ENCODE data around the gene CLIC4.
"Not testable (repeated sequence)": the region's sequence is repeated elsewhere in the genome, so short reads cannot be mapped to it uniquely, and the experiment has no call there.

The CLIC4 gene

GRCh38 chr1:24888971-24889676, 143.9 kb downstream of the CLIC4 start:
- no peak overlapping the region for H3K27ac ChIP-seq
- ChIA-PET CTCF (interaction anchor here (1.1 kb wide), 1 partner anchor 9 kb away, joined by 3 read pairs; no protein-coding TSS in a partner anchor), POLR2A (ENCODE audit: low non-redundant PET) (no interaction called here)
- no peak for DNase-seq (ENCODE audit: low spot score)
- TF ChIP-seq, protein P1, sequence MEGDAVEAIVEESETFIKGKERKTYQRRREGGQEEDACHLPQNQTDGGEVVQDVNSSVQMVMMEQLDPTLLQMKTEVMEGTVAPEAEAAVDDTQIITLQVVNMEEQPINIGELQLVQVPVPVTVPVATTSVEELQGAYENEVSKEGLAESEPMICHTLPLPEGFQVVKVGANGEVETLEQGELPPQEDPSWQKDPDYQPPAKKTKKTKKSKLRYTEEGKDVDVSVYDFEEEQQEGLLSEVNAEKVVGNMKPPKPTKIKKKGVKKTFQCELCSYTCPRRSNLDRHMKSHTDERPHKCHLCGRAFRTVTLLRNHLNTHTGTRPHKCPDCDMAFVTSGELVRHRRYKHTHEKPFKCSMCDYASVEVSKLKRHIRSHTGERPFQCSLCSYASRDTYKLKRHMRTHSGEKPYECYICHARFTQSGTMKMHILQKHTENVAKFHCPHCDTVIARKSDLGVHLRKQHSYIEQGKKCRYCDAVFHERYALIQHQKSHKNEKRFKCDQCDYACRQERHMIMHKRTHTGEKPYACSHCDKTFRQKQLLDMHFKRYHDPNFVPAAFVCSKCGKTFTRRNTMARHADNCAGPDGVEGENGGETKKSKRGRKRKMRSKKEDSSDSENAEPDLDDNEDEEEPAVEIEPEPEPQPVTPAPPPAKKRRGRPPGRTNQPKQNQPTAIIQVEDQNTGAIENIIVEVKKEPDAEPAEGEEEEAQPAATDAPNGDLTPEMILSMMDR (conservative IDR thresholded peaks at IDR 0.05; ENCODE audit: low read depth), result no peak

DNA sequence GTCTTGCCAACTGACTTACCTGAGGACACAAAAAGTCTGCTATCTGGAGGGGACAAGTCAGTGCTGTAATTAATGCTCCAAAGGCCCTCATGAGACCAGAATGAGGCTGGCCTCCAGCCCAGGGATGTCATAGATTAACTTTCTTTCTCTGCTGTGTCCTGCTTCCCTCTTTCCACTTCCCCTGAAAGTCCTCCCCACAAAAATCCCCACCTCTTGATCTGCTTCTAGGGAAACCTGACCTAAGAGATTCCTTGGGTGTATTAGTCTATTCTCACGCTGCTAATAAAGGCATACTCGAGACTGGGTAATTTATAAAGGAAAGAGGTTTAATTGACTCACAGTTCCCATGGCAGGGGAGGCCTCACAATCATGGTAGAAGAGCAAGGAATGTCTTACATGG, 145.6 kb downstream of the CLIC4 start:
- TF ChIP-seq, protein P1 (conservative IDR thresholded peaks at IDR 0.05; ENCODE audit: low read depth), result no peak
- H3K27ac ChIP-seq, result no peak overlapping the region
- CTCF ChIA-PET, result no interaction called here
- DNase-seq (ENCODE audit: low spot score), result no peak
- POLR2A ChIA-PET (ENCODE audit: low non-redundant PET), result no interaction called here

GRCh38 chr1:24891367-24891766, 146.1 kb downstream of the CLIC4 start:
- CTCF ChIA-PET; H3K27ac ChIP-seq; DNase-seq (ENCODE audit: low spot score); POLR2A ChIA-PET (ENCODE audit: low non-redundant PET): not testable (repeated sequence)

- ChIA-PET POLR2A (ENCODE audit: low non-redundant PET) (no interaction called here), CTCF (no interaction called here)
- DNase-seq (ENCODE audit: low spot score), result no peak
- H3K27ac ChIP-seq, result no peak overlapping the region
- TF ChIP-seq, protein P1 (conservative IDR thresholded peaks at IDR 0.05; ENCODE audit: low read depth), result no peak
Measured at GRCh38 chr1:24892188-24893153, 147.2 kb downstream of the CLIC4 start.

DNA sequence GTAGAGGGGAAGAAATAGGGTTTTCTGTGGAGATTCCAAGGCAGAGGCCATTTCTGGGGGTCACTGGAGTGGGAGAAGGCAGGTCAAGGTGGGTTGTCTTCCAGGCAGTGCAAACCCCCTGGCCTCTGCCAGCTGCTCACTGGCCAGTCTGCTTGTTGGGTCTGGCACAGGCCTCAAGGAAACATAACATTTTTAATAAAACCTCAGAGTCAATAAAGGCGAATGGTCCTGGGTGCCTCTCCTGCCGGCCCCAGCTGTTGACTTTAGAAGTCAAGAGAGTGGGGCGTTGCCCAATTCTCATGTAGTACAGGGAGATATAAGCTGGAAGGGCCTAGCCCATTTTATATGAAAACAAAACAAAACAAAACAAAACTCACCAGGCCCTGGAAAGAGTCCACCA, 148.2 kb downstream of the CLIC4 start:
- ChIA-PET POLR2A (ENCODE audit: low non-redundant PET) (no interaction called here), CTCF (interaction anchor here (0.6 kb wide), 1 partner anchor 9 kb away, joined by 3 read pairs; no protein-coding TSS in a partner anchor)
- DNase-seq (ENCODE audit: low spot score), result no peak
- TF ChIP-seq, protein P1 (conservative IDR thresholded peaks at IDR 0.05; ENCODE audit: low read depth), result no peak
- no peak overlapping the region for H3K27ac ChIP-seq
